GM12891 (cell line): ENCODE data around the gene TRIML2.

Experiments used
- DNase-seq: peaks from one replicate; pipeline ENCODE4 v3.0.0; 2011; ENCODE audit warnings: low spot score; ENCODE audit not compliant: insufficient read length
- FAIRE-seq: peaks from 2 replicates; lab custom pipeline; 2011; peaks lifted over from hg19 to GRCh38; lab: Jason Lieb, UNC
- PAX5 ChIP-seq: IDR thresholded peaks from 2 replicates; pipeline ENCODE4 v1.6.1; 2011; ENCODE audit warnings: low read length, moderate library complexity, mild to moderate bottlenecking; ENCODE audit not compliant: insufficient read depth, severe bottlenecking
- POLR2A ChIP-seq: IDR thresholded peaks from 2 replicates; pipeline ENCODE4 v1.6.1; 2011; ENCODE audit warnings: low read depth, low read length, control low read depth
- POLR2AphosphoS5 ChIP-seq: IDR thresholded peaks from 2 replicates; pipeline ENCODE4 v1.6.1; 2011; ENCODE audit warnings: low read depth, low read length, control low read depth
- POU2F2 ChIP-seq: IDR thresholded peaks from 2 replicates; pipeline ENCODE4 v1.6.1; 2011; ENCODE audit warnings: low read depth, mild to moderate bottlenecking, control low read depth, low read length, moderate library complexity
- SPI1 ChIP-seq: IDR thresholded peaks from 2 replicates; pipeline ENCODE4 v1.6.1; 2011; ENCODE audit warnings: low read depth, low read length, control low read depth
- TAF1 ChIP-seq: IDR thresholded peaks from 2 replicates; pipeline ENCODE4 v1.6.1; 2011; ENCODE audit warnings: low read depth, low read length, control low read depth

TRIML2 gene

GRCh38 chr4:188138227-188138626 is 28.8 kb upstream of the TRIML2 start:
- no peak for DNase-seq
- no peak for TF ChIP-seq POU2F2
- no peak for TF ChIP-seq POLR2A
- TF ChIP-seq TAF1, result no peak
- TF ChIP-seq POLR2AphosphoS5, result no peak
- no peak for TF ChIP-seq PAX5
- TF ChIP-seq SPI1, result no peak
- no peak for FAIRE-seq

GRCh38 chr4:188132232-188132631 is 22.8 kb upstream of the TRIML2 start:
- no peak for TF ChIP-seq TAF1
- TF ChIP-seq PAX5, result no peak
- TF ChIP-seq POLR2AphosphoS5, result no peak
- no peak for TF ChIP-seq POLR2A
- TF ChIP-seq POU2F2, result no peak
- no peak for TF ChIP-seq SPI1
- no peak for DNase-seq
- no peak for FAIRE-seq

- FAIRE-seq, result no peak
- no peak for DNase-seq
- TF ChIP-seq SPI1 (no peak), POLR2A (no peak), TAF1 (no peak), POLR2AphosphoS5 (no peak)
Observed at GRCh38 chr4:188130355-188130754, 21.0 kb upstream of the TRIML2 start.

GRCh38 chr4:188127214-188127874 is 17.9 kb upstream of the TRIML2 start:
- TF ChIP-seq SPI1 (no peak), PAX5 (no peak), TAF1 (no peak), POLR2A (no peak), POU2F2 (no peak), POLR2AphosphoS5 (no peak)
- FAIRE-seq (no peak), DNase-seq (no peak)

- TF ChIP-seq POLR2AphosphoS5 (no peak), POU2F2 (no peak), SPI1 (no peak), POLR2A (no peak), TAF1 (no peak), PAX5 (no peak)
- DNase-seq, result no peak
- FAIRE-seq, result no peak
Observed at GRCh38 chr4:188121530-188121929, 12.1 kb upstream of the TRIML2 start.

- TF ChIP-seq POLR2AphosphoS5 (no peak), POLR2A (no peak), PAX5 (no peak), TAF1 (no peak), POU2F2 (no peak), SPI1 (no peak)
- no peak for DNase-seq
- no peak for FAIRE-seq
Observed at GRCh38 chr4:188117631-188118324, 8.4 kb upstream of the TRIML2 start.

GRCh38 chr4:188113156-188113555 is 3.8 kb upstream of the TRIML2 start:
- DNase-seq, result no peak
- TF ChIP-seq POU2F2 (no peak), PAX5 (no peak), TAF1 (no peak), POLR2AphosphoS5 (no peak), POLR2A (no peak), SPI1 (no peak)
- no peak for FAIRE-seq

- DNase-seq (no peak), FAIRE-seq (no peak)
- TF ChIP-seq SPI1, result no peak
- TF ChIP-seq POLR2AphosphoS5, result no peak
- no peak for TF ChIP-seq POU2F2
- TF ChIP-seq POLR2A, result no peak
- no peak for TF ChIP-seq PAX5
- TF ChIP-seq TAF1, result no peak
Observed at GRCh38 chr4:188111955-188112354, 2.6 kb upstream of the TRIML2 start.

- DNase-seq (no peak), FAIRE-seq (no peak)
- TF ChIP-seq PAX5, result no peak
- TF ChIP-seq SPI1, result no peak
- no peak for TF ChIP-seq POLR2AphosphoS5
- TF ChIP-seq POU2F2, result no peak
- TF ChIP-seq POLR2A, result no peak
- no peak for TF ChIP-seq TAF1
Observed at GRCh38 chr4:188110741-188111471, 1.5 kb upstream of the TRIML2 start.

- FAIRE-seq, result no peak
- no peak for DNase-seq
- TF ChIP-seq TAF1, result no peak
- no peak for TF ChIP-seq SPI1
- no peak for TF ChIP-seq POLR2AphosphoS5
- TF ChIP-seq POU2F2, result no peak
- no peak for TF ChIP-seq PAX5
- no peak for TF ChIP-seq POLR2A
Observed at GRCh38 chr4:188110036-188110435, 633 bp upstream of the TRIML2 start.
